DOHH2 (cell line): ENCODE results near the gene MADCAM1.

ENCODE experiments used
- H3F3A ChIP-seq: fragments of 200-600 bp; sonication (generic), shearing (Covaris generic); 2 replicates; pipeline ENCODE4 v1.6.0; 2016; ENCODE audit warnings: antibody characterized with exemption, mild to moderate bottlenecking; ENCODE audit not compliant: control insufficient read depth, insufficient read depth
- H3K27ac ChIP-seq: fragments of 200-600 bp; sonication (generic); 2 replicates; pipeline ENCODE4 v1.5.1; 2014; ENCODE audit warnings: low read depth, mild to moderate bottlenecking, low read length, moderate library complexity
- H3K27me3 ChIP-seq: fragments of 200-600 bp; sonication (generic); 2 replicates; pipeline ENCODE4 v1.6.1; 2014; ENCODE audit warnings: mild to moderate bottlenecking, low read length, mixed read lengths; ENCODE audit not compliant: control insufficient read depth
- H3K36me3 ChIP-seq: fragments of 200-600 bp; sonication (generic); 2 replicates; pipeline ENCODE4 v1.6.1; 2014; ENCODE audit warnings: mild to moderate bottlenecking, low read length, moderate library complexity, mixed read lengths; ENCODE audit not compliant: control insufficient read depth
- H3K4me1 ChIP-seq: fragments of 200-600 bp; sonication (generic); 2 replicates; pipeline ENCODE4 v1.6.1; 2014; ENCODE audit warnings: mild to moderate bottlenecking, low read length, mixed read lengths; ENCODE audit not compliant: control insufficient read depth
- H3K4me2 ChIP-seq: fragments of 200-600 bp; sonication (generic); 2 replicates; pipeline ENCODE4 v1.6.0; 2014; ENCODE audit warnings: mild to moderate bottlenecking, low read length, moderate library complexity
- H3K4me3 ChIP-seq: fragments of 200-600 bp; sonication (generic); 2 replicates; pipeline ENCODE4 v1.5.1; 2014; ENCODE audit warnings: mild to moderate bottlenecking, low read length, mixed read lengths
- H3K79me2 ChIP-seq: fragments of 200-600 bp; sonication (generic); 2 replicates; pipeline ENCODE4 v1.6.1; 2014; ENCODE audit warnings: mild to moderate bottlenecking, low read length, mixed read lengths; ENCODE audit not compliant: control insufficient read depth
- H3K9me2 ChIP-seq: fragments of 200-600 bp; sonication (generic); replicated peaks from 2 replicates; pipeline ENCODE4 v1.6.1; 2014; ENCODE audit warnings: mild to moderate bottlenecking, low read length, mixed read lengths; ENCODE audit not compliant: control insufficient read depth
- H3K9me3 ChIP-seq: fragments of 200-600 bp; sonication (generic); 2 replicates; pipeline ENCODE4 v1.6.1; 2014; ENCODE audit warnings: antibody characterized with exemption, low read length, mixed read lengths; ENCODE audit not compliant: control insufficient read depth, insufficient read depth
- H4K20me1 ChIP-seq: fragments of 200-600 bp; sonication (generic); 2 replicates; pipeline ENCODE4 v1.6.0; 2014; ENCODE audit warnings: low read depth, mild to moderate bottlenecking, antibody characterized with exemption, low read length, moderate library complexity; ENCODE audit not compliant: control insufficient read depth, insufficient read depth
- CTCF ChIP-seq: fragments of 200-600 bp; sonication (generic); IDR thresholded peaks from one replicate; pipeline ENCODE4 v1.5.1; 2014; ENCODE audit warnings: antibody characterized with exemption, mild to moderate bottlenecking, low read depth, low read length; ENCODE audit not compliant: poor library complexity, severe bottlenecking
- EZH2phosphoT487 ChIP-seq: fragments of 200-600 bp; sonication (generic); IDR thresholded peaks from 2 replicates; pipeline ENCODE4 v1.6.1; 2017; ENCODE audit warnings: borderline replicate concordance, mild to moderate bottlenecking, antibody characterized with exemption, low read length, moderate library complexity, mixed read lengths

MADCAM1 gene

GRCh38 chr19:472005-472858, 24.1 kb upstream of the MADCAM1 start:
- no peak overlapping the region for H3K4me2 ChIP-seq
- H3K9me2 ChIP-seq: no peaks in the 10 kb centered on the region
- no peaks in the 10 kb centered on the region for H3K36me3 ChIP-seq
- no peaks in the 10 kb centered on the region for H3K9me3 ChIP-seq
- H4K20me1 ChIP-seq: no peaks in the 10 kb centered on the region
- no peaks in the 10 kb centered on the region for H3K27me3 ChIP-seq
- H3F3A ChIP-seq: no peaks in the 10 kb centered on the region
- H3K4me1 ChIP-seq: no peaks in the 10 kb centered on the region
- no peak overlapping the region for H3K4me3 ChIP-seq
- no peaks in the 10 kb centered on the region for H3K79me2 ChIP-seq
- no peak for TF ChIP-seq CTCF
- no peak for TF ChIP-seq EZH2phosphoT487
- no peak overlapping the region for H3K27ac ChIP-seq

GRCh38 chr19:474126-475078, 21.9 kb upstream of the MADCAM1 start:
- H3K79me2 ChIP-seq: no peaks in the 10 kb centered on the region
- H3K4me2 ChIP-seq: no peak overlapping the region
- no peaks in the 10 kb centered on the region for H3K9me2 ChIP-seq
- H3K27me3 ChIP-seq: no peaks in the 10 kb centered on the region
- H3K9me3 ChIP-seq: no peaks in the 10 kb centered on the region; the same call in 1 of the 2 replicates
- TF ChIP-seq CTCF (no peak), EZH2phosphoT487 (no peak)
- no peak overlapping the region for H3K4me3 ChIP-seq
- H4K20me1 ChIP-seq: no peaks in the 10 kb centered on the region
- H3K27ac ChIP-seq: no peak overlapping the region
- no peaks in the 10 kb centered on the region for H3K36me3 ChIP-seq
- no peaks in the 10 kb centered on the region for H3F3A ChIP-seq
- no peaks in the 10 kb centered on the region for H3K4me1 ChIP-seq

GRCh38 chr19:475360-475759, 20.9 kb upstream of the MADCAM1 start:
- Histone ChIP-seq H4K20me1 (no peaks in the 10 kb centered on the region), H3F3A (peaks cover 3% of the 10 kb centered on the region)
- no peak for TF ChIP-seq CTCF
- TF ChIP-seq EZH2phosphoT487: no peak

More at GRCh38 chr19:475360-475759, 20.9 kb upstream of the MADCAM1 start:
- Histone ChIP-seq H3K4me3 (no peak overlapping the region), H3K4me1 (no peaks in the 10 kb centered on the region), H3K36me3 (no peaks in the 10 kb centered on the region), H3K9me3 (peaks cover 6% of the 10 kb centered on the region), H3K27me3 (no peaks in the 10 kb centered on the region), H3K9me2 (no peaks in the 10 kb centered on the region), H3K79me2 (no peaks in the 10 kb centered on the region), H3K4me2 (no peak overlapping the region), H3K27ac (no peak overlapping the region)
